A549 (cell line): ENCODE results near the gene CEACAM5.

ENCODE experiments used
- CTCF ChIP-seq: fragments of >200 bp; sonication (Bioruptor Twin); formaldehyde crosslinking; IDR thresholded peaks from 3 replicates; pipeline ENCODE4 v1.5.1; 2016
- ELK1 ChIP-seq: fragments of 150-350 bp; IDR thresholded peaks from 2 replicates; pipeline ENCODE4 v1.6.1; 2014; ENCODE audit warnings: low read depth, mild to moderate bottlenecking, low read length
- EP300 ChIP-seq, 2 experiments: fragments of >200 bp; sonication (Bioruptor Twin); formaldehyde crosslinking; IDR thresholded peaks; 2 replicates in 1 of 2; 3 replicates in 1 of 2; pipeline ENCODE4 v1.6.1; 2016 to 2017
- JUNB ChIP-seq: fragments of >200 bp; sonication (Bioruptor Twin); formaldehyde crosslinking; IDR thresholded peaks from 2 replicates; pipeline ENCODE4 v1.6.1; 2016
- KDM5A ChIP-seq: fragments of 200-600 bp; sonication (generic); IDR thresholded peaks from 2 replicates; pipeline ENCODE4 v1.6.1; 2016; ENCODE audit warnings: antibody characterized with exemption, mild to moderate bottlenecking
- MAX ChIP-seq: IDR thresholded peaks from 2 replicates; pipeline ENCODE4 v1.6.1; 2012
- MYC ChIP-seq: IDR thresholded peaks from 2 replicates; pipeline ENCODE4 v1.6.1; 2012; ENCODE audit warnings: mild to moderate bottlenecking, inconsistent platforms, low read length, improper control_type of control experiment, borderline replicate concordance
- POLR2A ChIP-seq: IDR thresholded peaks from 2 replicates; pipeline ENCODE4 v1.6.1; 2012; ENCODE audit warnings: mild to moderate bottlenecking, low read length
- RAD21 ChIP-seq, 2 experiments: fragments of >200 bp in 1 of 2; sonication (Bioruptor Twin) in 1 of 2; formaldehyde crosslinking in 1 of 2; IDR thresholded peaks in 1 of 2; conservative IDR thresholded peaks in 1 of 2; 2 replicates in 1 of 2; 3 replicates in 1 of 2; pipeline ENCODE4 v1.6.1; 2012 to 2018; ENCODE audit warnings: inconsistent platforms in 1 of 2
- RFX5 ChIP-seq: fragments of 450-650 bp; IDR thresholded peaks from 2 replicates; pipeline ENCODE4 v1.7.1; 2014; ENCODE audit warnings: antibody characterized with exemption, mild to moderate bottlenecking, moderate library complexity
- SMC3 ChIP-seq: fragments of >200 bp; sonication (Bioruptor Twin); formaldehyde crosslinking; IDR thresholded peaks from 3 replicates; pipeline ENCODE4 v1.6.1; 2018; ENCODE audit warnings: inconsistent platforms
- TFCP2L1 ChIP-seq: fragments of 250-450 bp; sonication (Bioruptor Pico); IDR thresholded peaks from 2 replicates; pipeline ENCODE4 v1.5.0; 2021; ENCODE audit warnings: mild to moderate bottlenecking
- USF2 ChIP-seq: fragments of 450-650 bp; IDR thresholded peaks from 2 replicates; pipeline ENCODE4 v1.6.1; 2014; ENCODE audit warnings: antibody characterized with exemption
- TF ChIP-seq, protein P1 (sequence below): fragments of 250-450 bp; sonication (Bioruptor Pico); IDR thresholded peaks from 2 replicates; pipeline ENCODE4 v1.5.0; 2021; ENCODE audit warnings: mild to moderate bottlenecking, moderate library complexity, borderline replicate concordance

- no peak for TF ChIP-seq MAX
- no peak for TF ChIP-seq CTCF
- no peak for TF ChIP-seq EP300 (IDR thresholded peaks at IDR 0.05)
- no peak for TF ChIP-seq JUNB
- TF ChIP-seq TFCP2L1 (CRISPR knock-in tag) = no peak
- no peak for TF ChIP-seq POLR2A
- TF ChIP-seq MYC = no peak
- no peak for TF ChIP-seq SMC3
- no peak for TF ChIP-seq RFX5
- TF ChIP-seq KDM5A = no peak
- TF ChIP-seq, protein P1, sequence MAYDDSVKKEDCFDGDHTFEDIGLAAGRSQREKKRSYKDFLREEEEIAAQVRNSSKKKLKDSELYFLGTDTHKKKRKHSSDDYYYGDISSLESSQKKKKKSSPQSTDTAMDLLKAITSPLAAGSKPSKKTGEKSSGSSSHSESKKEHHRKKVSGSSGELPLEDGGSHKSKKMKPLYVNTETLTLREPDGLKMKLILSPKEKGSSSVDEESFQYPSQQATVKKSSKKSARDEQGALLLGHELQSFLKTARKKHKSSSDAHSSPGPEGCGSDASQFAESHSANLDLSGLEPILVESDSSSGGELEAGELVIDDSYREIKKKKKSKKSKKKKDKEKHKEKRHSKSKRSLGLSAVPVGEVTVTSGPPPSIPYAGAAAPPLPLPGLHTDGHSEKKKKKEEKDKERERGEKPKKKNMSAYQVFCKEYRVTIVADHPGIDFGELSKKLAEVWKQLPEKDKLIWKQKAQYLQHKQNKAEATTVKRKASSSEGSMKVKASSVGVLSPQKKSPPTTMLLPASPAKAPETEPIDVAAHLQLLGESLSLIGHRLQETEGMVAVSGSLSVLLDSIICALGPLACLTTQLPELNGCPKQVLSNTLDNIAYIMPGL = no peak
- TF ChIP-seq RAD21 (conservative IDR thresholded peaks at IDR 0.05 in 1 of 2, IDR thresholded peaks at IDR 0.05 in 1 of 2) = no peak
- TF ChIP-seq USF2 = no peak
- TF ChIP-seq ELK1 = no peak
These were observed 26.0 kb upstream of the CEACAM5 start for GRCh38 chr19:41682437-41682836.
